Choroid plexus epithelial cell (primary cell): ENCODE results near the gene FOXP4.

Source experiments
- DNase-seq: peaks from one replicate; pipeline ENCODE4 v3.0.0-alpha.2; 2010; ENCODE audit warnings: low read depth
- H3K4me3 ChIP-seq: 2 replicates; pipeline ENCODE4 v1.5.1; 2011; ENCODE audit warnings: low read depth, mild to moderate bottlenecking, control low read depth, low read length, moderate library complexity
- CTCF ChIP-seq: conservative IDR thresholded peaks from 2 replicates; pipeline ENCODE4 v1.5.1; 2011; ENCODE audit warnings: low read depth, mild to moderate bottlenecking, control low read depth, inconsistent platforms, low read length, moderate library complexity

Gene FOXP4

GRCh38 chr6:41577356-41578216, 31.4 kb downstream of the FOXP4 start:
- no peak overlapping the region for H3K4me3 ChIP-seq
- DNase-seq, result peak; percentile 16
- no peak for TF ChIP-seq CTCF

- H3K4me3 ChIP-seq, result no peak overlapping the region
- DNase-seq, result peak; percentile 33
- TF ChIP-seq CTCF, result no peak
These were observed 32.3 kb downstream of the FOXP4 start for GRCh38 chr6:41578217-41579087.

- no peak overlapping the region for H3K4me3 ChIP-seq
- peak; percentile 11 for DNase-seq
- no peak for TF ChIP-seq CTCF
These were observed 33.0 kb downstream of the FOXP4 start for GRCh38 chr6:41579088-41579610.

- no peak for TF ChIP-seq CTCF
- no peak overlapping the region for H3K4me3 ChIP-seq
- DNase-seq, result no peak
These were observed 34.5 kb downstream of the FOXP4 start for GRCh38 chr6:41580690-41581089.

GRCh38 chr6:41581381-41581991, 35.3 kb downstream of the FOXP4 start:
- DNase-seq, result peak; percentile 89
- TF ChIP-seq CTCF, result peak; percentile 10
- no peak overlapping the region for H3K4me3 ChIP-seq

GRCh38 chr6:41582540-41582939, 36.4 kb downstream of the FOXP4 start:
- TF ChIP-seq CTCF, result no peak
- DNase-seq, result no peak
- no peak overlapping the region for H3K4me3 ChIP-seq
